ENCODE data around the gene SNN.

GRCh38 chr16:11625769-11626168, 42.5 kb upstream of the SNN start:
- TF ChIP-seq CTCF (IDR thresholded peaks at IDR 0.05) (no peak), EZH2 (IDR thresholded peaks at IDR 0.05; ENCODE audit: borderline replicate concordance, insufficient read depth, low read depth, low read length, poor library complexity, severe bottlenecking) (no peak)

All from B cell (primary cell).